CD4-positive, alpha-beta T cell treated with Interleukin-15 for 1 hour (primary cell): ENCODE results near the gene PCDHB12.
"Not testable (repeated sequence)": the region's sequence is repeated elsewhere in the genome, so short reads cannot be mapped to it uniquely, and the experiment has no call there.

Experiments used
- DNase-seq: peaks from one replicate; pipeline ENCODE4 v3.0.0-alpha.2; 2020

Gene PCDHB12

GRCh38 chr5:141210849-141211248, 2.3 kb downstream of the PCDHB12 start:
- not testable (repeated sequence) for DNase-seq

DNA sequence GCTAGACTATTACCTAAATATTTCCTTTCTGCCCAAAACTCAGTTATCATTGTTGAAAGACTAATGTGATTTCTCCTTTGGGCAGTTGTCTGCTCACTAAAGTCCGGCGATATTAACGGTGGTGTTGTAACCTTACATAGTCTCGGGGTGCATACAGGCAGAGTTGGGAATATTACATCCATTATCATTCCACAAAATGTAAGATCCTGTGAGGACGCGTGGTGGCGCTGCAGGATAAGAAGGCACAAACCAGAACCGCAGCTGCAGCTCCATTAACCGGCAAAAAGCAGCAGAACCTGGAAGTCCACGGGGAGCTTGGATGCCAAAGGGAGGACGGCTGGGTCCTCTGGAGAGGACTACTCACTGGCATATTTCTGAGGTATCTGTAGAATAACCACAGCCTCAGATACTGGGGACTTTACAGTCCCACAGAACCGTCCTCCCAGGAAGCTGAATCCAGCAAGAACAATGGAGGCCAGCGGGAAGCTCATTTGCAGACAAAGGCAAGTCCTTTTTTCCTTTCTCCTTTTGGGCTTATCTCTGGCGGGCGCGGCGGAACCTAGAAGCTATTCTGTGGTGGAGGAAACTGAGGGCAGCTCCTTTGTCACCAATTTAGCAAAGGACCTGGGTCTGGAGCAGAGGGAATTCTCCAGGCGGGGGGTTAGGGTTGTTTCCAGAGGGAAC, 5.3 kb downstream of the PCDHB12 start, which contains the start of gene PCDHB13:
Gene PCDHB13, plus strand, starts transcription at position 264 of the 684 bp plus-strand sequence. Its CDS starts 205 bp downstream, at position 469.
- not testable (repeated sequence) for DNase-seq

GRCh38 chr5:141214583-141214982, 6.1 kb downstream of the PCDHB12 start:
- not testable (repeated sequence) for DNase-seq

DNA sequence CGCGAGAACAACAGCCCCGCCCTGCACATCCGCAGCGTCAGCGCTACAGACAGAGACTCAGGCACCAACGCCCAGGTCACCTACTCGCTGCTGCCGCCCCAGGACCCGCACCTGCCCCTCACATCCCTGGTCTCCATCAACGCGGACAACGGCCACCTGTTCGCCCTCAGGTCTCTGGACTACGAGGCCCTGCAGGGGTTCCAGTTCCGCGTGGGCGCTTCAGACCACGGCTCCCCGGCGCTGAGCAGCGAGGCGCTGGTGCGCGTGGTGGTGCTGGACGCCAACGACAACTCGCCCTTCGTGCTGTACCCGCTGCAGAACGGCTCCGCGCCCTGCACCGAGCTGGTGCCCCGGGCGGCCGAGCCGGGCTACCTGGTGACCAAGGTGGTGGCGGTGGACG, 7.0 kb downstream of the PCDHB12 start:
- DNase-seq = not testable (repeated sequence)

GRCh38 chr5:141216035-141216434, 7.5 kb downstream of the PCDHB12 start:
- DNase-seq = not testable (repeated sequence)

GRCh38 chr5:141223112-141223783, 14.7 kb downstream of the PCDHB12 start, which contains the start of gene PCDHB14:
Gene PCDHB14 (plus strand): TSS chr5:141223343. CDS start chr5:141223506, 163 bp downstream.
- DNase-seq = no peak

GRCh38 chr5:141224844-141225243, 16.3 kb downstream of the PCDHB12 start:
- not testable (repeated sequence) for DNase-seq

DNA sequence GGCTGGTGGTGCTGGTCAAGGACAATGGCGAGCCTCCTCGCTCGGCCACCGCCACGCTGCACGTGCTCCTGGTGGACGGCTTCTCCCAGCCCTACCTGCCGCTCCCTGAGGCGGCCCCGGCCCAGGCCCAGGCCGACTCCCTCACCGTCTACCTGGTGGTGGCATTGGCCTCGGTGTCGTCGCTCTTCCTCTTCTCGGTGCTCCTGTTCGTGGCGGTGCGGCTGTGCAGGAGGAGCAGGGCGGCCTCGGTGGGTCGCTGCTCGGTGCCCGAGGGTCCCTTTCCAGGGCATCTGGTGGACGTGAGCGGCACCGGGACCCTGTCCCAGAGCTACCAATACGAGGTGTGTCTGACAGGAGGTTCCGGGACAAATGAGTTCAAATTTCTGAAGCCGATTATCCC, 16.9 kb downstream of the PCDHB12 start:
- not testable (repeated sequence) for DNase-seq

DNA sequence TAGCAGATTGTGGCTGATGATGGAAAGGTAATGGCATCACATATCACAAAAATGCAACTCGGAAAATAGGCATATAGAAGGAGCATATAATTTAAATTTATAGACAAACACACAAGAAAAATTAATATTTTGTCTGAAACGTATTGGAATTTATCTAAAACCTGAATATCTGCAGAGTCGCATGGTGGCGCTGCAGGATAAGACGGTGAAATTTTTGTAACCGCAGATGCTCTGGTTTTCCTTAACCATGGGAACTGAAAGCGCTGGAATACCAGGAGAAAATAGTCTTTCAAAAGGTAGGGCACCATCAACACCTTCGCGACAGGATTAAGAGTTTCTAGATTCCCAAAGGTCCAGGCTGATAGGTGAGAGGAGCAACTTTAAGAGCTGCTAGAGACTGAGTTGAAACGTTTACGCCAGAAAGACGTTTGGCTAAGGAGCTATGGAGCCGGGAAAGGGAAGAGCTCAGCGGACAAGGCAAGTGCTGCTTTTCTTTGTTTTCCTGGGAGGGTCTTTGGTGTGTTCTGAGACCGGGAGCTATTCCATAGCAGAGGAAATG, 25.7 kb downstream of the PCDHB12 start:
- no peak for DNase-seq

- not testable (repeated sequence) for DNase-seq
Measured at GRCh38 chr5:141235922-141236321, 27.4 kb downstream of the PCDHB12 start.

GRCh38 chr5:141236516-141237313, 28.2 kb downstream of the PCDHB12 start:
- DNase-seq = no peak

DNA sequence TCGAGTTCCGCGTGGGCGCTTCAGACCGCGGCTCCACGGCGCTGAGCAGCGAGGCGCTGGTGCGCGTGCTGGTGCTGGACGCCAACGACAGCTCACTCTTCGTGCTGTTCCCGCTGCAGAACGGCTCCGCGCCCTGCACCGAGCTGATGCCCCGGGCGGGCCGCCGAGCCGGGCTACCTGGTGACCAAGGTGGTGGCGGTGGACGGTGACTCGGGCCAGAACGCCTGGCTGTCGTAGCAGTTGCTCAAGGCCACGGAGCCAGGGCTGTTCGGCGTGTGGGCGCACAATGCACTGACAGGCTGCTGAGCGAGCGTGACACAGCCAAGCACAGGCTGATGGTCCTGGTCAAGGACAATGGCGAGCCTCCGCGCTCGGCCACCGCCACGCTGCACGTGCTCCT, 33.0 kb downstream of the PCDHB12 start:
- DNase-seq = no peak

DNA sequence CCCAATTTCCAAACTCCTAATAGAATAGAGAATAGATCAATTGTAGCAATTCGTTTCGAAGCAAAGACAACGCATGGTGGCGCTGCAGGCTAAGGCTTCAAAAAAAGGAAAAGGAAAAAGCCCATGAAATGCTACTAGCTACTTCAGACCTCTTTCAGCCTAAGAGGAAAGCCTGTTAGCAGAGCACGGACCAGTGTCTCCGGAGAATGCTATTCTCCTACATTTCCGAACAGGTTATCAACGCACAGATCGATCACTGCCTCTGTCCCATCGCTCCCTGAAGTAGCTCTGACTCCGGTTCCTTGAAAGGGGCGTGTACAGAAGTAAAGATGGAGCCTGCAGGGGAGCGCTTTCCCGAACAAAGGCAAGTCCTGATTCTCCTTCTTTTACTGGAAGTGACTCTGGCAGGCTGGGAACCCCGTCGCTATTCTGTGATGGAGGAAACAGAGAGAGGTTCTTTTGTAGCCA, 36.8 kb downstream of the PCDHB12 start, which contains the start of gene PCDHB15:
Gene PCDHB15, plus strand, starts transcription at position 146 of the 468 bp plus-strand sequence. Its CDS starts 184 bp downstream, at position 330.
- no peak for DNase-seq

DNA sequence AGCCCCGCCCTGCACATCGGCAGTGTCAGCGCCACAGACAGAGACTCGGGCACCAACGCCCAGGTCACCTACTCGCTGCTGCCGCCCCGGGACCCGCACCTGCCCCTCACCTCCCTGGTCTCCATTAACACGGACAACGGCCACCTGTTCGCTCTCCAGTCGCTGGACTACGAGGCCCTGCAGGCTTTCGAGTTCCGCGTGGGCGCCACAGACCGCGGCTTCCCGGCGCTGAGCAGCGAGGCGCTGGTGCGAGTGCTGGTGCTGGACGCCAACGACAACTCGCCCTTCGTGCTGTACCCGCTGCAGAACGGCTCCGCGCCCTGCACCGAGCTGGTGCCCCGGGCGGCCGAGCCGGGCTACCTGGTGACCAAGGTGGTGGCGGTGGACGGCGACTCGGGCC, 38.5 kb downstream of the PCDHB12 start:
- DNase-seq = not testable (repeated sequence)

DNA sequence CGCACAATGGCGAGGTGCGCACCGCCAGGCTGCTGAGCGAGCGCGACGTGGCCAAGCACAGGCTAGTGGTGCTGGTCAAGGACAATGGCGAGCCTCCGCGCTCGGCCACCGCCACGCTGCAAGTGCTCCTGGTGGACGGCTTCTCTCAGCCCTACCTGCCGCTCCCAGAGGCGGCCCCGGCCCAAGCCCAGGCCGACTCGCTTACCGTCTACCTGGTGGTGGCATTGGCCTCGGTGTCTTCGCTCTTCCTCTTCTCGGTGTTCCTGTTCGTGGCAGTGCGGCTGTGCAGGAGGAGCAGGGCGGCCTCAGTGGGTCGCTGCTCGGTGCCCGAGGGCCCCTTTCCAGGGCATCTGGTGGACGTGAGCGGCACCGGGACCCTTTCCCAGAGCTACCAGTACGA, 38.9 kb downstream of the PCDHB12 start:
- not testable (repeated sequence) for DNase-seq

DNA sequence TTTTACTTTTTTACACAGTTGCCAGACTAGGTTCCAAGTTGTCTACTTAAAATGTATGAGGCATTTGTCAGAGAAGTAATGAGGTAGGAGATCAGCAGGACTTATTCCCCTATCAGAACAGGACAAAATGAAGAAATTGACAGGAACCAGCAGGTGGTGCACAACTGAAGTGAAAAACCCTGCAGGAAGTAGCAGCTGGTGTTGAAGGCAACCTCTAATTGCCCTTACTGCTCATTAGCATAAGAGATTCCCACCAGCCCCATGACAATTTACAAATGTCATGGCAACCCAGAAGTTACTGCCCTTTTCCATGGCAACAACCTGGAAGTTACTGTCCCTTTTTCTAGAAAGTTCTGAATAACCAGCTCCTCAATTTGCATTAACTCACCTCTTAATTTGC, 42.1 kb downstream of the PCDHB12 start:
- DNase-seq = no peak

DNA sequence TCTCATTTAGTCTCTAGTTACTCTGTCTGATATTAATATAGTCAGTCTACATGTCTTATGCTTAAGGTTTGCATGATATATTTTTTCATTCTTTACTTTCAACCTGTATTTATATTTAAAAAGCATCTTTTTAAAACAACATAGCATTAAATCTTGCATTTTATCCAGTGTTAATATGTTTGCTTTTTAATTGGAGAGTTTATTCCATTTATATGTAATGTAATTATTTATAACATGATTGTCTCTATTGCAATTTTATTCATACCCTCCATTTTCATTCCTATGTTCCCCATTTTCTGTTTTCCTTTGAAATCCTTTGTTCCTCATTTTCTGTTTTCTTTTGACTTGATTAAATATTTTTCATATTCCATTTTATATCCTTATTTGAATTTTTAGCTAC, 49.9 kb downstream of the PCDHB12 start:
- DNase-seq = no peak

GRCh38 chr5:141258948-141259347, 50.4 kb downstream of the PCDHB12 start:
- no peak for DNase-seq

GRCh38 chr5:141260458-141261237, 52.1 kb downstream of the PCDHB12 start:
- no peak for DNase-seq

DNA sequence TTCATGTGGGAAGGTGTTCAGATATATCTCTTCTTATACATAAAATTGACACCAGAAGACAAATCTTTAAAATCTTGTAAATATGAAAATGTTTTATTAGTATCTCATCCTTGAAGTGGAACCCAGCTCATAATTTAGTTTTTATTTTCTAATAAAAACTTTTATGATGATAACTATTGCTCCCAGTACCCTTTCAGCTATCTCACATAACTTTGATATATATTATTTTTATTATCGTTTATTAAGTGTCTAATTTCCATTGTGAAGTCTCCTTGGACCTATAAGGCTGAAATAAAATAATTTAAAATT, 52.7 kb downstream of the PCDHB12 start:
- no peak for DNase-seq
